Vagina (tissue), 2 donors: ENCODE measurements around the gene LTB4R.

Source experiments
- POLR2A ChIP-seq, 2 donors: fragments of 450-650 bp; IDR thresholded peaks; one replicate each; pipeline ENCODE4 v1.6.1; 2017; ENCODE audit warnings: antibody characterized with exemption in 2 of 2, mild to moderate bottlenecking in 2 of 2, moderate library complexity in 2 of 2
- POLR2AphosphoS5 ChIP-seq, 2 donors: sonication (generic); formaldehyde crosslinking; IDR thresholded peaks; one replicate each; pipeline ENCODE4 v1.9.0; 2017; ENCODE audit warnings: antibody characterized with exemption in 2 of 2, mild to moderate bottlenecking in 2 of 2, low read depth in 1 of 2; ENCODE audit not compliant: insufficient read depth in 1 of 2
- TF ChIP-seq, protein P1 (sequence below), 3 experiments: fragments of 450-650 bp in 2 of 3; fragments of 200-600 bp in 1 of 3; sonication (generic) in 1 of 3; IDR thresholded peaks; one replicate each; pipeline ENCODE4 v1.5.1; 2017 to 2019; ENCODE audit warnings: antibody characterized with exemption in 3 of 3, mild to moderate bottlenecking in 2 of 3, moderate library complexity in 2 of 3

DNA sequence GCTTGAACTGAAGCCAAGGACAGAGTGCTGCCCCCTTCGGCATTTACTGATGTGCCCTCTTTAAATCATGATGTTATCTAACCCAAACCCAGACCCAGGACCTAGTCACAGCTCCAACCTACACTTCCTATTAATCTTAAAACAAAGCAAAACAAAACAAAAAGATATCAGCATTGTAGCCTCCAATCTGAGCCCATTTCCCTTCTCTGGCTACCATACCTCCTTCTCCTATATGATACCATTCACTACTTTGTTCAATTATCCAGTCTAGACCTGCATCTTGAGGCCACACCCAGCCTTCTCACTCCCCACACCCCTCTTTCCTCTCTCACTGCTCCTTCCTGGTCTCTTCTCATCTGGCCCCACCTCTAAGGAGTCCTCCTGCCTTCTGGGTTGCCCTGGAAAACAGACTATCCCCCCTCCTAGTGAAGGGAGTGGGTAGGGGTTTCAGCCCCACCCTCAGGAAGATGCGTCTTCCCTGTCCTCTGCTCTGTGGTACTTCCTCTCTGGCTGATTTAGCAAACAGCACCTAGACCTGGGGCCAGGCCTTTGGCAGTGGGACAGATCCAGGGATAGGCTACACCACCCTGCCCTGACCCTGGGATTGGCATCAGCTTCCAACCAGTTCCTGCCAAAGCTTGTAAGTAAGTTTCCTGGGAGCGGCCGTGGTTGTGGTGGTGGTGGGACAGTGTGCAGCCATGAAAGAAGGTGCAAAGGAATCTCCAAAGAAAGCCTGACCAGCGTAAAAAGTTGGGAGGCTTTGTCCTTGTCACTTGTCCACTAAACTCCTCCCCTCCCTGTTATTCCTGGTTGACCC, 3.3 kb downstream of the LTB4R start:
- TF ChIP-seq, protein P1, sequence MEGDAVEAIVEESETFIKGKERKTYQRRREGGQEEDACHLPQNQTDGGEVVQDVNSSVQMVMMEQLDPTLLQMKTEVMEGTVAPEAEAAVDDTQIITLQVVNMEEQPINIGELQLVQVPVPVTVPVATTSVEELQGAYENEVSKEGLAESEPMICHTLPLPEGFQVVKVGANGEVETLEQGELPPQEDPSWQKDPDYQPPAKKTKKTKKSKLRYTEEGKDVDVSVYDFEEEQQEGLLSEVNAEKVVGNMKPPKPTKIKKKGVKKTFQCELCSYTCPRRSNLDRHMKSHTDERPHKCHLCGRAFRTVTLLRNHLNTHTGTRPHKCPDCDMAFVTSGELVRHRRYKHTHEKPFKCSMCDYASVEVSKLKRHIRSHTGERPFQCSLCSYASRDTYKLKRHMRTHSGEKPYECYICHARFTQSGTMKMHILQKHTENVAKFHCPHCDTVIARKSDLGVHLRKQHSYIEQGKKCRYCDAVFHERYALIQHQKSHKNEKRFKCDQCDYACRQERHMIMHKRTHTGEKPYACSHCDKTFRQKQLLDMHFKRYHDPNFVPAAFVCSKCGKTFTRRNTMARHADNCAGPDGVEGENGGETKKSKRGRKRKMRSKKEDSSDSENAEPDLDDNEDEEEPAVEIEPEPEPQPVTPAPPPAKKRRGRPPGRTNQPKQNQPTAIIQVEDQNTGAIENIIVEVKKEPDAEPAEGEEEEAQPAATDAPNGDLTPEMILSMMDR (IDR thresholded peaks at IDR 0.05) = no peak
- TF ChIP-seq POLR2A (IDR thresholded peaks at IDR 0.05) = no peak
- peak; percentile 16 for TF ChIP-seq POLR2AphosphoS5 (IDR thresholded peaks at IDR 0.05; ENCODE audit: insufficient read depth in 1 of 2, low read depth in 1 of 2)
